HG03196 (cell line): ENCODE measurements around the gene OR51E1.

Source experiments
- ATAC-seq: cut with Tn5 transposase; IDR thresholded peaks from one replicate; pipeline ENCODE4 v1.9.1; 2021; ENCODE audit not compliant: unreplicated experiment

Gene OR51E1

GRCh38 chr11:4647766-4648165, 4.0 kb downstream of the OR51E1 start:
- no peak for ATAC-seq

GRCh38 chr11:4654635-4655369, 11.0 kb downstream of the OR51E1 start:
- ATAC-seq = no peak

GRCh38 chr11:4658629-4659445, 15.1 kb downstream of the OR51E1 start:
- ATAC-seq = no peak

GRCh38 chr11:4662876-4663275, 19.1 kb downstream of the OR51E1 start:
- ATAC-seq = no peak

DNA sequence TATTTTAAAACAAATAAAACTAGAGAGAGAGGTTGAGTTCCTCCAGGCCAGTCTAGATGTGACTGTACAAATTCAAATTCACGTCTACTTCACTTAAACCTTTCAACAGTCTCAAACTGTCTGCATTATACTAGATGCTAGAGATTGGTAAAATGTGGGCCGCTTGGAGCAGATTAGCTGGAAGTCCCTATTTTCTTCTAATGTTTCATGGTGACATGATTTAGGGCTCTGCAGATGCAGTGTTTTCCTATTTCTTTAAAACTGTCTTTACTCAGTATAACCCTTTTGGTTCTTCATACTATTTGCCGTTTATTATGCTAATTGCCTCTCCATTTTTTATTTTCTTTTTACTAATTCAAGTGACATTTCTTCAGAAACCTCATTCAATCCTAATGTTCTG, 20.4 kb downstream of the OR51E1 start:
- ATAC-seq = no peak

GRCh38 chr11:4664786-4665185, 21.0 kb downstream of the OR51E1 start:
- ATAC-seq = no peak

- no peak for ATAC-seq
Measured at GRCh38 chr11:4665424-4665823, 21.6 kb downstream of the OR51E1 start.

GRCh38 chr11:4671741-4672140, 28.0 kb downstream of the OR51E1 start:
- ATAC-seq = no peak

- no peak for ATAC-seq
Measured at GRCh38 chr11:4672470-4672869, 28.7 kb downstream of the OR51E1 start.

DNA sequence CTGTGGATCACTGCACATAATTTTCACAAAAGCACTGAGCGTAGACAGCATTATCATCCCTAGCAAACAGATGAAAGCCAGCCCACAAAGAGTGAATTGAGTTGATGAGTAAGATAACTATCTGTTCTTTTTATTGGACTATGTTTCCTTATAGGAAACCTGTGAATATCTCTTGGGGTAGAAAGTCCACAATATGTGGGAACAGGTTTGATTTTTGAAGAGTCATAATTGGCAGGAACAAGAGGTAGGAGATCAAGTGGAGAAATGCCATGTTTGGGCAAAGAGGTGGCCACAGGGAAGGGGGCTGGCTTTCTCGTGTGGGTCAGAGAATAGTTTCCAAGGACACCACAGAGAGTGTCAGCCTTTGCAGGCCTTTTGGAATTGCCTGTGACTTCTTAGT, 30.0 kb downstream of the OR51E1 start:
- no peak for ATAC-seq

DNA sequence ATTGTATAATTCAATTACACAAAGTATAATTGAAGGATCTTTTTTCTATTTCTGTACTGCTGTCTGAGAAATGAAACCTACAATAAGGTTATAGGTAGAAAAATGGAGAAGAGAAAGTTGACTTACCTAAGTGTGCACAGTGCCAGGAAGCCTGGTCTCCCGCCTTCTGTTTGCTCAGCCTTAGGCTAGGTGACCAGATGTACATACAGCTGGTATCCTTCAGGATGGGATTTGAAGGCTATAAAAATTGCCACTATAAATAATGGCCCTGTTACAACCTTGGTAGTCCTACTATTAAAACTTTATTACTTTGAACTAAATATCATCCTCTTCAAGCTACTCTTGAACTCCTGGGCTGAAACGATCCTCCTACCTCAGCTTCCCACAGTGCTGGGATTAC, 34.2 kb downstream of the OR51E1 start:
- ATAC-seq = no peak

DNA sequence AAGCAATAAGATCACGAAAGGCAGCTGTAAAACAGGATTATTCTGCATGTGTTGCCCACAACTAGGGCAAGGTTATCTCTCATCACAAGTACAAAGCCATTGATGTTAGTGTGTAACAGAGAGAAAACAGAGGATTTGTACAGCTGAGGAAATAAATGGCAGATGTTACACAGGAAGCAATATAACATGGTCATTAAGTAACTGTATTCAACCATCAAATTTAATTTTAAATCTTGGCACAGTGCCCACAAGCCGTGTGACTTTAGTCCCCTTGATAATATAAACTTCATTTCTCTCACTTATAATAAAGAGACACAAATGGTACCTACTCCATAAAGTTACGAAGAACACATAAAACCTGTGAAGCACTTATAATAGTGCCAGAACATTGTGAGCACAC, 36.6 kb downstream of the OR51E1 start:
- no peak for ATAC-seq

DNA sequence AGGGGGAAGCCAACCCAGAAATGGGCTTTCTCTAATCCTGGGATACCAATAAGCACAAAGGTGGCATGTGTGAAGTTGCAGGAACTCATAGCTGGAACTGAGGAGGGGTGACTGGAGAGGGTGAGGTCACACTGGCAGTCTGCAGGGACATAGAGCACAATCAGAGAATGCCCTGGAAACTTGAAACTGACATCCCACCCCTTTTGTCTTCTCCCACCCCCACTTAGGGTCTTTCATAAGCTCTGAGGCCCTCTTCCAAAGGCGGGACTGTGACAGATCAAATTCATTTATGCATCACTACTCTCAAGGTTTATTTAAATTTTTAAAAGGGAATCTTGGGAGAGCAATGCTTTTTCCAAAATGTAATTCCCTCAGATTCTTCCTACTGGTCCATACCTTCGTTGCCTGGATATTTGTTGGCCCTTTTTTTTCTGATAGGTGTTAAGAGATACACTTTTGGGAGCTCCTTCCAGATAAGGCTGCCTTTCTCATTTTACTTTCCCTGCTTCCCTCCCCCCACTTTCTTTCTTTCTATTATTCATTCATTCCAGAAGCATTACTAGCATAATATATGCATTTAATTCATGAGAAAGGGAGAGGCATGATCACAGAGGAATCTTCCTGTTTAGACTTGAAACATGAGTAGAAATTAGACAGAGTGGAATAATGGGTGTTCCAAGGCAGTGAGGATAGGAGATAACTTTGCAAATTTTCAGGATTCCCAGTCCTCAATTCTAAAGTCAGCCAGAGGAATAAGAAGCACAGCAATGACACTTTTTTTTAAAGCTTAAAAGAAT, 39.0 kb downstream of the OR51E1 start:
- ATAC-seq = no peak

- no peak for ATAC-seq
Measured at GRCh38 chr11:4684631-4685285, 41.0 kb downstream of the OR51E1 start.

GRCh38 chr11:4695442-4695841, 51.7 kb downstream of the OR51E1 start:
- no peak for ATAC-seq

- no peak for ATAC-seq
Measured at GRCh38 chr11:4697585-4697984, 53.8 kb downstream of the OR51E1 start, which contains the start of gene OR51E2. Gene OR51E2, minus strand, starts transcription at chr11:4697853. Its CDS starts 15,142 bp downstream, at chr11:4682711.

DNA sequence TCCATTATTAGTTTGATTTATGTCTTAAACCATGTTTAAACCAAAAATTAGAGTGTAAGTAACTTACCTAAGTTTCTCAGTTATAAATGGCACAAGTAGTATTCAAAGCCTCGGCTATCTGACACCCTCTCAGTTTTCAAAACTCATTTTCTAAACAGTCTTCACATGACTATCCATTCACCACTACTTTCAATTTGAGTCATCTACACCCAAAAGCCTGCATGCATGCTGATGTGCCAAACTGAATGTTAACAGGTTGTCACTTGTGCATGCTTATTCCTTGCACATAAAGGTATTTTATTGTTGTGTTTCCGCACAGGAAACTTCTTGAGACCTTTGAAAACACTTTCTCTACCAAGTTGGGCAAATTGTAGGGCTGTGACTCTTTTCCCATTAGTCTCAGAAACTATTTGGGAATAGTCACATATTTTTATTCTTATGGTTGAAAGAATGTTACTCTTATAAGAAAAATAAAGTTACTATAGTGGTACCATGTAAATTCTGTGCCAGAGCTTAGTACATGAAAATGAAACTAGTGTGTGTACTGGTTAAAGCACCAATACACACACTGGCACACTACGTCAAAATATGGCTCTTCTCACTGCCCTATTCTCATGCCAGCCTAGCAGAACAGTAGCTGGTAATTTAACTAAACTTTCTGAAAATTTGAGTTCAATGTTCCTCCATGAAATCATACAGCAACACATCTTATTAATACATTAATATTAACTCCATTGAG, 56.1 kb downstream of the OR51E1 start:
- ATAC-seq = peak; percentile 87

DNA sequence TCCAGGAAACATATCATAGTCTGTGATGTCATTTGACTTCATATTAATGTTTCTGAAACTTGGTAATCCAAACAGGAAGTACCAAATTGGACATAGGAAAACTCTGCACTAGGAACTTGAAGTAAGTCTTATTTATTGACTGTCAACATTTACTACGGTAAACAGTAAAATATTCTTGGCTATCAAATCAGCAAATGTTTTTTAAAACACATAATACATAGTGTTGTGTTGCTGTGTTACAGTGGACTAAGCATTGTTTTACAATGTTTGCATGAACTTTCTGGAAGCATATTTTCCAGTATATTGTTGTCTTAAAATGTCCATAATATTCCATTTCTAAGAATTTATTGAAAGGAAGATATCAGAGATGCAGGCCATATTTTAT, 56.6 kb downstream of the OR51E1 start:
- ATAC-seq = no peak

GRCh38 chr11:4704054-4704789, 60.4 kb downstream of the OR51E1 start, which contains the start of gene MMP26:
Gene MMP26, plus strand, starts transcription at chr11:4704784.
- ATAC-seq = peak; percentile 56
